GM18867 (cell line): Measurements from ENCODE around the gene TMED3.
"Not testable (repeated sequence)": the region's sequence is repeated elsewhere in the genome, so short reads cannot be mapped to it uniquely, and the experiment has no call there.

ENCODE experiments used
- ATAC-seq: cut with Tn5 transposase; IDR thresholded peaks from one replicate; pipeline ENCODE4 v1.9.1; 2021; ENCODE audit warnings: mild to moderate bottlenecking, moderate library complexity; ENCODE audit not compliant: unreplicated experiment

The TMED3 gene

GRCh38 chr15:79315623-79316328 is 4.9 kb downstream of the TMED3 start:
- no peak for ATAC-seq

DNA sequence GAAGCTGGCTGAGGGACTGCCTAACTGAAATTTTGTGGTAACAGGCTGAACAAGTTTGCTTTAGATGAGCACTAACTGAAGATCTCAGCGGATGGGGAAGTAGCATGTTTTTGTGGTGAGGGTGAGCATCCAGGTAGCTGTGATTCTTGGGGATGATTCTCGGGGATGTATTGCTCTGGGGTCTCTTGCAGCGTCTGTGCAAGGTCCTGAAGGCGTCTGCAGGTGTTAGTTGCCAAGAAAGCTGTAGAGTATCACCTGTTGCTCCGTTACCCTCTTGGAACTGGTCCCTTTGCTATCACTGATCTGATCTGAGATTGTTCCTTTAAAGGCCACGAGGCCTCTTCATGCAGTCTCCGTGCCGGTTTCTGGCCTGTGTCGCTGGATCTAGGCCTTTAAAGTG is 6.0 kb downstream of the TMED3 start:
- no peak for ATAC-seq

DNA sequence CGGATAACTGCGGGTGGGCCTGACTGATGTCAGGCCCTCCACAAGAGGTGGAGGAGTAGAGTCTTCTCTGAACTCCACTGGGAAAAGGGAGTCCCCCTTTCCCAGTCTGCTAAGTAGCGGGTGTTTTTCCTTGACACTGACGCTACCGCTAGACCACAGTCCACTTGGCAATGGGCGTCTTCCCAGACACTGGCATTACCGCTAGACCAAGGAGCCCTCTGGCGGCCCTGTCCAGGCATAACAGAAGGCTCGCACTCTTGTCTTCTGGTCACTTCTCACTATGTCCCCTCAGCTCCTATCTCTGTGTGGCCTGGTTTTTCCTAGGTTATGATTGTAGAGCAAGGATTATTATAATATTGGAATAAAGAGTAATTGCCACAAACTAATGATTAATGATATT is 9.1 kb downstream of the TMED3 start:
- not testable (repeated sequence) for ATAC-seq

- ATAC-seq: no peak
These were observed 11.0 kb downstream of the TMED3 start for GRCh38 chr15:79321876-79322275.

- no peak for ATAC-seq
These were observed 11.4 kb downstream of the TMED3 start for GRCh38 chr15:79322306-79322705.

DNA sequence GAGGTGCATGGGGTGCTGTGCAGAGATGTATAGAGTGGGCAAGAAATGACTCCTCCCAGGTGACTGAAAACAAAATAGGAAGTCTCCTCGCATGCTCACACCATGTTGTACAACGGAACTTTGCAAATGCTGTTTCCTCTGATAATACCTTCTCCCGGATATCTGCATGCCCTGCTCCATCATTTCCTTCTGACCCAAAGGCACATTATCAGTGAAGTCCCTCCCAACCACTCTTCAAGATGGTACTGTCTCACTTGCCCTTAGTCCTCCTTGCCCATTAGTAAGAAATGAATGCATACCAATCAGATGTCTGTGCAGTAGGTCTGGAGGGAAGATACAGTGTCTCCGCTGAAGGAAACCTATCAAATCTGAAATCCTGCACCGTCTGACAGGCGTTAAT is 12.0 kb downstream of the TMED3 start:
- no peak for ATAC-seq

DNA sequence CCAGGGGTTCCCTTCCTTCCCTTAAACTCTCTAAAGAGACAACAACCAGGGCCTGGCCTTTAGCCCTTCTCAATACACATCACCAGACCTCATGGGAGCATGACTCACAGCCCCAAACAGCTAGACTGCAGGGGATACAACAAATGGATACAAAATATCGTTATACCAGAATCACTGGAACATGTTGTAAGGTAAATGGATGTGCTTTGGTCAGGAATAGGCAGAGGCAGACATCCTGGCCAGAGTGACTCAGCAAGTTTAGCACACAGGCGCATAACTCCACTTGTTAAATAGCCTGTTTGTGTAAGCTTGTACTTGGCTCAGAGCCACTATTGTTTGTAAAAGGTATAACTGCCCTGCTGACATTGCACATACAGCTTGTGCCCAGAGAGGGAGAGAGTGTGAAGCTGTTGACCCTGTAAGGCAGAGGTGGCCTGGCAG is 18.3 kb downstream of the TMED3 start:
- no peak for ATAC-seq

DNA sequence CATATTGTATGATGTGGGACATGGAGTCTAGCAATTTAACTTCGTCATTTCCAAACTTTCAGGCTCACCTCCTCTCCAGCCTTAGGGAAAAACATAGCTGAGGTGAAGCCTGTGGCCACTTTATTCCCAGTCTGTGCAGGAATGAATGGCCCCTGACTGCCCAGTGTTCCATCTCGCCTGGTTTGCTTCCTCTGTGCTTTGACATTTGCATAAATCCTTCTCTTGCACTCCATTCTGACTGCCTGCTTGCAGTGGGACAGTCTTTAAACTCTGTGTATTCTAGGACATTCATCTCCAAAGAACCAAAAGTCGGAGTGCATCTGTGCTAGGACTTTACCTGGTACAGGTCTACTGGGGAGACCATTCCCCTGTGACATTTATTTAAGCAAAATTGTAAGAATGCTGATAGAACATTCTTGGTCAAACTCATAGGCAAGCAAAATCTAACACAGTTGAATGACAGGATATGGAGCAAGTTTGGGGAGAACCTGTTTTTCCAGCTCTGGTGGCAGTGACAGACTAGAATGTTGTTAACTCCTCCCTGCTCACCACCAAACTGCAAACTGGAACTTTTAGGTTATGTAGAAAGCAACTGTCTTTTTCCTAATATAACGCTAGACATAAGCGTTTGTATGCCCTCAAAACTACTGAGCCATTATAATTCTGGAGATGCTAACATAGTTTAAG is 22.1 kb downstream of the TMED3 start:
- ATAC-seq: no peak

- no peak for ATAC-seq
These were observed 26.7 kb downstream of the TMED3 start for GRCh38 chr15:79337591-79337990.

- ATAC-seq: no peak
These were observed 28.8 kb downstream of the TMED3 start for GRCh38 chr15:79339588-79340314.

DNA sequence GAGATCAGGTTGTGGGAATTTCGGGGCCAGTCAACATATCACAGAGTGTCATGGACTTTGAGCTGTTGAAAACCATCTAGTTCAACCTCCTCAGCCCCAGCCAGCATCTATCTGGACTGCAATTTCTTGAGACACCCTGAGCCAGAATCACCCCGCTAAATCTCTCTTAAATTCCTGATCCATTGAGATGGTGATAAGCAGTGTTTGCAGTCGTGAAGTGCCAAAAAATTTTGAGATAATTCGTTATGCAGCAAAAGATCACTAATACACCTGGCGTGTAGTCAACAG is 29.3 kb downstream of the TMED3 start:
- no peak for ATAC-seq

GRCh38 chr15:79341396-79341795 is 30.5 kb downstream of the TMED3 start:
- ATAC-seq: no peak

DNA sequence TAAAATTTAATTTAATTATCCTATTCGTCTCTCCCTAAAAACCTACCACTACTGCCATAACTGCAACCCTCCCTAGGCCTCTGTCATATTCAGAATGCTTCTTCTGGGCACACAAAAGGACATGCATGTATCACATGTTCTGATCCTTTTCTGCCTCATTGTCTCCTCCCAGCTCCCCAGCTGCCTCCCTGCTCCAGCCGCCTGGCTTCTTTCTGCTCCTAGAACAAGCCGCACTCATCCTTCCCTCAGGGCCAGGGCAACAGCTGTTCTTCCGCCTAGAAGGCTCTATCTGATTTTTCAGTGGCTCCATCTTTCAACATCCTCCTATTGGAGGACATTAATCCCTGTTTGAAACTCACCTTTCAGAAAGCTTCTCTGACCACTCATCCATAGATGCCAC is 38.6 kb downstream of the TMED3 start:
- ATAC-seq: no peak

DNA sequence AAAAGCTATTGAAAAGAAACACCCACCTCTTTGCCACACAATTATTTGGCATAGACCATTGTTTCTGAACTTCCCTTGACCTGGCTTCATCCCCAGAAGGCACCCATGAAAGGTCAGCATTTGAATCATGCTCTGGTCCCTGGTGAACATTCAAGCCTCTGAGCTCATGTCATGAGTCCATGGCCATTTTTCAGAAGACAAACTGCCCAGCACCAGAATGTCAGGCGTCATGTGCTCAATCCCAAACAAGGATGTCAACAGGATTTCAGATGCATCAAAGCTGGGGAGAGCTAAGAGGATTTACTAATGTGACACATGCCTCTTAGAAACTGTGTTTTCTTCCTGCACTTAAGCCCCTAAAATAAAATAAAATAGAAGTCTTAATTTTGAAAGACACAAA is 41.3 kb downstream of the TMED3 start:
- no peak for ATAC-seq

- ATAC-seq: no peak
These were observed 46.7 kb downstream of the TMED3 start for GRCh38 chr15:79357566-79357965.

GRCh38 chr15:79358069-79358468 is 47.2 kb downstream of the TMED3 start:
- ATAC-seq: no peak

- no peak for ATAC-seq
These were observed 53.8 kb downstream of the TMED3 start for GRCh38 chr15:79364571-79365240.

- no peak for ATAC-seq
These were observed 54.9 kb downstream of the TMED3 start for GRCh38 chr15:79365765-79366164.

GRCh38 chr15:79366691-79367090 is 55.8 kb downstream of the TMED3 start:
- no peak for ATAC-seq

DNA sequence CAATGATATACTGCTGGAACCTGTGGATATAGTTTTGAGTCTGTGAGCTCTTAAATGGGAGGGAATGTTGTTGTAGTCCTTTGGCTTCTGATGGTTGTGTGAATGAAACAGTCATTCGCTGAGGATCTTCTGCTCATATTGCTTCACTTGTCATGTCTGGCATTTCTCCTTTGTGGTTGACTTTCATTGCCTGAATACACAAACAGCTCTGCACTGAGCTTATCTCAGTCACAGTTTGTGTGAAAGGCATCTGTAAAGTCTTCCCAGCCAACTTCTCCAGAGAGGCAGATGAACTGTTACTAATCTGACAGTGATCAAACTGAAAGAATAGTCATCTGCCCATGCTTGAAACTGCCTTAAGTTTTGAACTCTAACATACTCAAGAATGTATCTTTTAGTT is 59.8 kb downstream of the TMED3 start:
- ATAC-seq: no peak

DNA sequence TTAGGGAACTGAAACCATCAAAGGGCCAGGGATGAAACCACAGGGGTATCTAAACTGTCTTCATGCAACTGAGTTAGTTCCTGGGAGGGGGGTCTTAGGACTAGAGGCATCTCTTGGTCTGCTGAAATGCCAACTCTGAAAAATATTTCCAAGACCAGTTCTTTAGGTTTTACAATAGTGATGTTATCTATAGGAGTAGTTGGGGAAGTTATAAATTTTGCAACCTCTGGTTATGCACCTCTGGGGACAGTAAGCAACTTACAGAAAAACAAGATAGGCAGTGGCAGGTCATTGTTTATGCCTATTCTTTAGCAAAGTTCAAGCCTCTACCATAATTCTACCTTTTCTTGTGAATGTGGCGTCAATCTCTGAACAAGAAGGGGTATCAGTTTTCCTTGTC is 60.7 kb downstream of the TMED3 start:
- no peak for ATAC-seq

DNA sequence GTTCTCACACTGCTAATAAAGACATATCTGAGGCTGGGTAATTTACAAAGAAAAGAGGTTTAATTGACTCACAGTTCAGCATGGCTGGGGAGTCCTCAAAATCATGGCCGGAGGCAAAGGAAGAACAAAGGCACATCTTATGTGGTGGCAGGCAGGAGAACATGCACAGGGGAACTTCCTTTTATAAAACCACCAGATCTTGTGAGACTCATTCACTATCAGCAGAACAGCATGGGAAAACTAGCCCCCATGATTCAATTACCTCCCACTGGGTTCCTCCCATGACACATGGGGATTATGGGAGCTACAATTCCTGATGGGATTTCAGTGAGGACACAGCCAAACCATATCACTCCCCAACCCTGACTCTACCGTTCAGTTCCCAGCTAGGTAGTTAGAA is 61.5 kb downstream of the TMED3 start:
- no peak for ATAC-seq
